Activated B cell treated with CpG ODN at 0.5 μM for 24 hours (primary cell): Measurements from ENCODE around the gene GNG4. TPM values are rescaled to one million over a fixed set of nuclear protein-coding genes. Genes with fewer than 3 reads are reported as not detected.
A peak's percentile ranks its signal among the peaks of the same experiment; 100 is the strongest.

Source experiments
- ATAC-seq: fragments of 200-7000 bp; cut with Tn5 transposase; one replicate; pipeline ENCODE4 v1.10.0; 2021; ENCODE audit warnings: low read depth, mild to moderate bottlenecking, moderate library complexity
- CTCF ChIA-PET: fragments of 350-600 bp; sonication (Branson Sonifier 250); formaldehyde crosslinking; loops from one replicate; lab custom pipeline; 2021; ENCODE audit warnings: antibody characterized with exemption; lab: Charles Lee
- POLR2A ChIA-PET: fragments of 350-600 bp; sonication (Branson Sonifier 250); formaldehyde crosslinking; loops from one replicate; lab custom pipeline; 2021; ENCODE audit warnings: antibody characterized with exemption; lab: Charles Lee
- DNase-seq: peaks from one replicate; pipeline ENCODE4 v3.0.0; 2022
- H3K27ac Mint-ChIP-seq: one replicate; pipeline ENCODE4 v1.8.0; 2020; ENCODE audit warnings: mixed read lengths
- H3K27me3 Mint-ChIP-seq: one replicate; pipeline ENCODE4 v1.8.0; 2021; ENCODE audit warnings: mixed read lengths
- H3K36me3 Mint-ChIP-seq: one replicate; pipeline ENCODE4 v1.8.0; 2021; ENCODE audit warnings: low read depth, mixed read lengths
- H3K4me1 Mint-ChIP-seq: one replicate; pipeline ENCODE4 v1.8.0; 2021; ENCODE audit warnings: mixed read lengths
- H3K4me3 Mint-ChIP-seq: one replicate; pipeline ENCODE4 v1.8.0; 2020; ENCODE audit warnings: mild to moderate bottlenecking, mixed read lengths
- H3K9me3 Mint-ChIP-seq: one replicate; pipeline ENCODE4 v1.8.0; 2020; ENCODE audit warnings: mixed read lengths
- intact Hi-C: fragments of 100-400 bp; cut with micrococcal nuclease; formaldehyde crosslinking; loops from one replicate; pipeline ENCODE4 v1.15.1; 2024
- total RNA-seq: library from RNA; stranded (reverse); gene quantifications from 2 replicates; pipeline ENCODE4 v1.2.3, GENCODE V29; 2022
- TF ChIP-seq, protein P1 (sequence below): fragments of 200-600 bp; IDR thresholded peaks from one replicate; pipeline ENCODE4 v1.8.0; 2022; ENCODE audit warnings: antibody characterized with exemption, mild to moderate bottlenecking

GNG4 gene
- total RNA-seq, 1 donor from 2014 or later: 2.2 TPM

DNA sequence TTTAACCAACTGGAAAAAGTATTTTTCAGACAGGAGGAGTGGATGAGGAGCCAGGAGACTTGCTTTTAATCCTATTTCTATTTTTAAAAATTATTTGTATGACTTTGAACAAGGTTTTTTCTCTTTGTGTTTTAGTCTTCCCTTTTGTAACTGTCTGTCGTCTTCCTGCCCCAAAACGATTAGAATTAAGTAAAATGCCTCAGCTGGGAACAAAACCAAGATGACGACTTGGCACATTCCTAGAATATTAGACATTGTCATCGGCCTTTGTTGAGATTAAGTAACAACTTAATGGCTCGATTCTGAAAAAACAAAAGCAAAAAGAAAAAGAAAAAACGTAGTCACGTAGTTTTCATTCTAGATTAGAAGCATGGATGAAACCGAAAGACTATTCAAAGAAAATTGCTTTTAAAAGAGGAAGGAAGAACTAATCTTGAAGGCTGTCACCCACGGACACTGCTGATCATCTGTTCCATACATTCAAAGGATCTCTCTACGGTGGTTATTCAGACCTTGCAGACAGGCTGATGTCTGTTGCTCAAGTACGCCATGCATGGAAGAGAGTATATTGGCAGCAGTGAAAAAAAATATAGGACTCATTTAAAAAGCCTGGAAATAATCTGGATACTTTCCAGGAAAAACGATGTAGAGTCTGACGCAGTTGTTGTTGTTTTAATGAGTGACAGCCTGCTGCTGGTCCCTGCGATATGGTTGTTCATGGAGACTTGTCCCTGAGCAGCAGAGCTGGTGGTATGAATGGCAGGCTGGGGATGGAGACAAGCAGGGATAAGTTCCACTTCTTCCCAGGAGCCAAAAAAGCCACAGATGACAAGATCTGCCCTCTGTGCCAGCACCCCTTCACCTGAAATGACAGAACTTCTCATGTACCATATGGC is 16.8 kb downstream of the GNG4 start:
- no peak for DNase-seq
- TF ChIP-seq, protein P1, sequence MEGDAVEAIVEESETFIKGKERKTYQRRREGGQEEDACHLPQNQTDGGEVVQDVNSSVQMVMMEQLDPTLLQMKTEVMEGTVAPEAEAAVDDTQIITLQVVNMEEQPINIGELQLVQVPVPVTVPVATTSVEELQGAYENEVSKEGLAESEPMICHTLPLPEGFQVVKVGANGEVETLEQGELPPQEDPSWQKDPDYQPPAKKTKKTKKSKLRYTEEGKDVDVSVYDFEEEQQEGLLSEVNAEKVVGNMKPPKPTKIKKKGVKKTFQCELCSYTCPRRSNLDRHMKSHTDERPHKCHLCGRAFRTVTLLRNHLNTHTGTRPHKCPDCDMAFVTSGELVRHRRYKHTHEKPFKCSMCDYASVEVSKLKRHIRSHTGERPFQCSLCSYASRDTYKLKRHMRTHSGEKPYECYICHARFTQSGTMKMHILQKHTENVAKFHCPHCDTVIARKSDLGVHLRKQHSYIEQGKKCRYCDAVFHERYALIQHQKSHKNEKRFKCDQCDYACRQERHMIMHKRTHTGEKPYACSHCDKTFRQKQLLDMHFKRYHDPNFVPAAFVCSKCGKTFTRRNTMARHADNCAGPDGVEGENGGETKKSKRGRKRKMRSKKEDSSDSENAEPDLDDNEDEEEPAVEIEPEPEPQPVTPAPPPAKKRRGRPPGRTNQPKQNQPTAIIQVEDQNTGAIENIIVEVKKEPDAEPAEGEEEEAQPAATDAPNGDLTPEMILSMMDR: no peak
- Mint-ChIP-seq H3K27ac (no peak overlapping the region), H3K27me3 (peaks cover 15% of the 10 kb centered on the region), H3K4me1 (peaks cover 10% of the 10 kb centered on the region), H3K36me3 (no peaks in the 10 kb centered on the region), H3K4me3 (peak overlapping the region; percentile 62), H3K9me3 (no peaks in the 10 kb centered on the region)
- CTCF ChIA-PET: no interaction called here
- intact Hi-C loops: no loop called here
- no peak for ATAC-seq
- POLR2A ChIA-PET: no interaction called here

DNA sequence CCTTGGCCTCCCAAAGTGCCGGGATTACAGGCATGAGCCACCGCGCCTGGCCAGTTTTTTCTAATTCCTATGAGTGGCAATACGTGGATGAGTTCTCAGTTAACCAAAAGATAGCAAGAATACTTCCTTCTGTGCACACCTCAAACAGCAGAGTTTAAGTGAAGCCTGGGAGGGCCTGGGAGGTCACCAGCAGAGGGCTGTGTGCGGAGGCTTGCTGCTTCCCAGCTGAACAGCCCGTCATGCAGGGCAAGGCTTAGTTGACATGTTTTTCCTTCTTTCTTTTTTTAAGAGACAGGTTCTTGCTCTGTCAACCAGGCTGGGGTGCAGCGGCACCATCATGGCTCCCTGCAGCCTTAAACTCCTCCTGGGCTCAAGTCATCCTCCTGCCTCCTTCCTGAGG is 17.8 kb downstream of the GNG4 start:
- intact Hi-C loops: no loop called here
- Mint-ChIP-seq H3K4me3 (no peak overlapping the region), H3K27ac (no peak overlapping the region), H3K9me3 (no peaks in the 10 kb centered on the region), H3K36me3 (no peaks in the 10 kb centered on the region), H3K27me3 (peaks cover 19% of the 10 kb centered on the region), H3K4me1 (peaks cover 10% of the 10 kb centered on the region)
- ChIA-PET POLR2A (no interaction called here), CTCF (no interaction called here)
- TF ChIP-seq, protein P1: no peak
- no peak for ATAC-seq
- DNase-seq: no peak

DNA sequence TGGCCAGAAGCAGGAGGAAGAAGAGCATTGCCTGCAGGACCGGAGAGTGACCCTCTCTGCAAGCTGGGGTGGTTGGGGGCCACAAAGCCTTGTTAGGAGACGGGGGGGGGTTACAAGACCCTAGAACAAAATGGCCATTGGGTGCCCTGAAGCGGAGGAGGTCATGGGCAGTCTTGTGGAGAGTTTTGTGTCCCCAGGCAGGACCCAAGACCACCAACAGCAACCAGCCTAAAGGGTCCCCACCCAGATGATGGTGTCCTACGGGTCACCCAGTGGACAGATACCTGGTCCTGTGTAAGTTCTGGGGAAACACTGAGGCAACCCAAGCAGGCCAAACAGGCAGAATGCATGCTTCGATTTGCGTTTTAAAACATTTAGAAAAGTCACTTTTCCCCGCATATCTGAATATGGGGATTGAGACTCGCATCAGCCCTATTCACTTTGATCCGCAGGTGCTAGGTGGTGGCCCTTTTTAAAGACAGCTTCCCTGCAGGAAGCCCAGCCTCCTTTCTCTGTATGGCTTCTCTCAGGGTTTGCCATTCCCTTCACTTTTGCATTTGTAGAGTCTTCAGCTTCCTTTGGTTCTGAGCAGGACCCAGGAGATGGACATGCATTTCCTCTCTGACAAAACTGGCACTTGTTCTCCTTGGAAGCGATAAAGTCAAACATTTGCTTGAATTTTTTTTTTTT is 21.1 kb downstream of the GNG4 start:
- Mint-ChIP-seq H3K4me3 (no peak overlapping the region), H3K4me1 (peaks cover 10% of the 10 kb centered on the region), H3K36me3 (no peaks in the 10 kb centered on the region), H3K9me3 (no peaks in the 10 kb centered on the region), H3K27me3 (peaks cover 14% of the 10 kb centered on the region), H3K27ac (no peak overlapping the region)
- DNase-seq (no peak), ATAC-seq (no peak)
- intact Hi-C loops: no loop called here
- POLR2A ChIA-PET: no interaction called here
- TF ChIP-seq, protein P1: no peak
- CTCF ChIA-PET: no interaction called here

DNA sequence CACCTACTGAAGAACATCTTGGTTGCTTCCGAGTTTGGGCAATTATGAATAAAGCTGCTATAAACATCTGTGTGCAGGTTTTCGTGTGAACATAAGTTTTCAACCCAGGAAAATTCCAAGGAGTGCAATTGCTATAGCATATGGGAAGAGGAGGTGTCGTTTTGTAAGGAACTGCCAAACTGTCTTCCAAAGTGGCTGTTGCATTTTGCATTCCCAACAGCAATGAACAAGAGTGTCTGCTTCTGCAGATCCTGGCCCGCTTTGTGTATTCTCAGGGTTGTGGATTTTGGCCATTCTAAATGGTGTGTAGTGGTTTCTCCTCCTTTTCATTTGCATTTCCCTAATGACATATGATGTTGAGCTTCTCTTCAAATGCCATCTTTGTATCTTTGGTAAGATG is 23.8 kb downstream of the GNG4 start:
- Mint-ChIP-seq H3K36me3 (no peaks in the 10 kb centered on the region), H3K27ac (no peak overlapping the region), H3K9me3 (no peaks in the 10 kb centered on the region), H3K4me3 (no peak overlapping the region), H3K27me3 (peaks cover 22% of the 10 kb centered on the region), H3K4me1 (no peaks in the 10 kb centered on the region)
- no peak for ATAC-seq
- POLR2A ChIA-PET: interaction anchor here (0.6 kb wide), 1 partner anchor 233 kb away, joined by 3 read pairs; no protein-coding TSS in a partner anchor
- CTCF ChIA-PET: no interaction called here
- intact Hi-C loops: no loop called here
- TF ChIP-seq, protein P1: no peak
- DNase-seq: no peak

DNA sequence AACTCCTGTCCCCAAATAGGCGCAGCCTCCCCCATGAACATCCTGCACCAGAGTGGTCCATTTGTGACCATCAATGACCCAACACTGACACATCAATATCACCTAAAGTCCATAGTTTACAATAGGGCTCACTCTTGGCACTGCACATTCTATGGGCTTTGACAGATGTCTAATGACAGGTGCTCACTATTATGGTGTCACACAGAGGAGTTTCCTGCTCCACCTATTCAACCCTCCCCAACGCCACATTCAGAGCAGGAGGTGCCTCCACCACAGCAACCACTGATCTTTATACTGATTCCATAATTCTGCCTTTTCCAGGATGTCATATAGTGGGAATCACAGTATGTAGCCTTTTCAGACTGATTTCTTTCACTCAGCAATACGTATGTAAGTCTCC is 24.2 kb downstream of the GNG4 start:
- Mint-ChIP-seq H3K36me3 (no peaks in the 10 kb centered on the region), H3K27me3 (peaks cover 22% of the 10 kb centered on the region), H3K27ac (no peak overlapping the region), H3K4me1 (no peaks in the 10 kb centered on the region), H3K4me3 (no peak overlapping the region), H3K9me3 (no peaks in the 10 kb centered on the region)
- ATAC-seq: no peak
- POLR2A ChIA-PET: no interaction called here
- TF ChIP-seq, protein P1: no peak
- intact Hi-C loops: no loop called here
- CTCF ChIA-PET: no interaction called here
- DNase-seq: no peak
